Naive thymus-derived CD4-positive, alpha-beta T cell (primary cell): Measurements from ENCODE around the gene C2. TPM values are rescaled to one million over a fixed set of nuclear protein-coding genes. Genes with fewer than 3 reads are reported as not detected.

Source experiments
- ATAC-seq: fragments of 150-1000 bp; cut with Tn5 transposase; 2 replicates; pipeline ENCODE4 v1.10.0; 2021; ENCODE audit warnings: mild to moderate bottlenecking, moderate library complexity
- CTCF ChIA-PET: fragments of 350-600 bp; sonication (Branson Sonifier 250); formaldehyde crosslinking; loops from one replicate; lab custom pipeline; 2021; ENCODE audit warnings: antibody characterized with exemption; lab: Charles Lee
- POLR2A ChIA-PET: fragments of 350-600 bp; sonication (Branson Sonifier 250); formaldehyde crosslinking; loops from one replicate; lab custom pipeline; 2021; ENCODE audit warnings: antibody characterized with exemption, inconsistent platforms; lab: Charles Lee
- DNase-seq, 9 donors: peaks; one replicate each; pipeline versions ENCODE4 v3.0.0 to v3.0.0-alpha.2; 2020 to 2022; ENCODE audit warnings: mixed read lengths in 1 of 9
- H3K27ac ChIP-seq: one replicate; pipeline ENCODE4 v1.7.0; 2013; ENCODE audit warnings: mild to moderate bottlenecking, low read depth, low read length, moderate library complexity
- H3K27me3 ChIP-seq, 2 donors: one replicate each; pipeline ENCODE4 v1.7.0; 2013; ENCODE audit warnings: low read length in 2 of 2, mild to moderate bottlenecking in 2 of 2, moderate library complexity in 2 of 2; ENCODE audit not compliant: control insufficient read depth in 2 of 2, insufficient read depth in 2 of 2
- H3K36me3 ChIP-seq, 3 experiments: 1 replicate in 2 of 3; 2 replicates in 1 of 3; pipeline ENCODE4 v1.7.0; 2013; ENCODE audit warnings: low read length in 3 of 3, mild to moderate bottlenecking in 3 of 3, moderate library complexity in 1 of 3; ENCODE audit not compliant: insufficient read depth in 3 of 3, control insufficient read depth in 2 of 3
- H3K4me1 ChIP-seq, 2 donors: one replicate each; pipeline ENCODE4 v1.7.0; 2013; ENCODE audit warnings: low read length in 2 of 2, mild to moderate bottlenecking in 2 of 2, moderate library complexity in 1 of 2; ENCODE audit not compliant: control insufficient read depth in 2 of 2, insufficient read depth in 2 of 2
- H3K4me3 ChIP-seq: 2 replicates; pipeline ENCODE4 v1.7.0; 2013; ENCODE audit warnings: mild to moderate bottlenecking, low read length
- H3K9me3 ChIP-seq, 3 experiments: 1 replicate in 2 of 3; 2 replicates in 1 of 3; pipeline ENCODE4 v1.7.0; 2013; ENCODE audit warnings: low read length in 3 of 3; ENCODE audit not compliant: control insufficient read depth in 2 of 3
- H3K27ac Mint-ChIP-seq, 9 donors: one replicate each; pipeline ENCODE4 v1.8.0; 2020 to 2022; ENCODE audit warnings: mixed read lengths in 9 of 9, mild to moderate bottlenecking in 8 of 9, moderate library complexity in 5 of 9, inconsistent platforms in 2 of 9
- H3K27me3 Mint-ChIP-seq, 5 donors: one replicate each; pipeline ENCODE4 v1.8.0; 2021 to 2022; ENCODE audit warnings: mixed read lengths in 5 of 5, mild to moderate bottlenecking in 1 of 5
- H3K36me3 Mint-ChIP-seq, 5 donors: one replicate each; pipeline ENCODE4 v1.8.0; 2020 to 2022; ENCODE audit warnings: mixed read lengths in 5 of 5, mild to moderate bottlenecking in 3 of 5, inconsistent platforms in 1 of 5
- H3K4me1 Mint-ChIP-seq, 7 donors: one replicate each; pipeline ENCODE4 v1.8.0; 2020 to 2022; ENCODE audit warnings: mixed read lengths in 7 of 7, mild to moderate bottlenecking in 3 of 7, inconsistent platforms in 1 of 7
- H3K4me3 Mint-ChIP-seq, 10 donors: one replicate each; pipeline ENCODE4 v1.8.0; 2020 to 2022; ENCODE audit warnings: mild to moderate bottlenecking in 10 of 10, mixed read lengths in 10 of 10, moderate library complexity in 6 of 10, inconsistent platforms in 2 of 10
- H3K9me3 Mint-ChIP-seq, 11 donors: one replicate each; pipeline ENCODE4 v1.8.0; 2020 to 2022; ENCODE audit warnings: mixed read lengths in 11 of 11, mild to moderate bottlenecking in 4 of 11, inconsistent platforms in 1 of 11, moderate library complexity in 1 of 11
- intact Hi-C, 2 donors: fragments of 100-400 bp; cut with micrococcal nuclease; formaldehyde crosslinking; loops; one replicate each; pipeline ENCODE4 v1.15.1; 2023
- polyA plus RNA-seq, 2 donors: library from polyadenylated mRNA; unstranded; fragments of 300-500 nt; fragmentation: Illumina TruSeq; gene quantifications; one replicate each; pipeline ENCODE4 v1.2.3, GENCODE V29; 2021
- total RNA-seq, 6 experiments: library from RNA in 5 of 6; stranded (reverse) in 5 of 6; gene quantifications; 1 replicate in 5 of 6; 2 replicates in 1 of 6; pipeline ENCODE4 v1.2.3 and lab custom pipeline; 2021 to 2026

Gene C2
- total and polyA plus RNA-seq, 7 experiments from 2014 or later: 0.10 to 8.2 (median 2.1) TPM; not detected in 1

DNA sequence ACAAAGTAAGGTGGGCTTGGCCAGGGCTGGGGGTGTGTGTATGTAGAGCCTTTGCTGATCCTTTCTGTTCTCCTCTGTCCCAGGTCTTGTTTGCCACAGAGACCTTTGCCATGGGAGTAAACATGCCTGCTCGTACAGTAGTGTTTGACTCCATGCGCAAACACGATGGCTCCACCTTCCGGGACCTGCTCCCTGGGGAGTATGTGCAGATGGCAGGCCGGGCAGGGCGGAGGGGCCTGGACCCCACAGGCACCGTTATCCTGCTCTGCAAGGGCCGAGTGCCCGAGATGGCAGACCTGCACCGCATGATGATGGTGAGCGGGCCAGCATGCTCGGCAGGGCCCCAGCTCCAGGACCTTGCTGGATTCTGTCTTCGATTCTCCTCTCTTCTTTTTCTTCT is 38.2 kb downstream of the C2 start:
- H3K9me3 ChIP-seq: no peaks in the 10 kb centered on the region
- DNase-seq: no peak
- POLR2A ChIA-PET: interaction anchor here (0.6 kb wide), 1 partner anchor 166 kb away, joined by 3 read pairs; no protein-coding TSS in a partner anchor
- CTCF ChIA-PET: no interaction called here
- H3K27ac Mint-ChIP-seq: no peak overlapping the region
- no peaks in the 10 kb centered on the region for H3K9me3 Mint-ChIP-seq
- H3K36me3 Mint-ChIP-seq: peaks cover 9 to 50% (median 23%) of the 10 kb centered on the region in 5 donors
- no peak overlapping the region for H3K4me3 Mint-ChIP-seq
- H3K4me1 ChIP-seq: peaks cover 3 to 5% of the 10 kb centered on the region in 2 donors
- H3K27ac ChIP-seq: no peak overlapping the region
- no peak for ATAC-seq
- H3K36me3 ChIP-seq: peaks cover 21 to 93% (median 30%) of the 10 kb centered on the region in 3 experiments
- H3K27me3 Mint-ChIP-seq: no peaks in the 10 kb centered on the region
- no peak overlapping the region for H3K4me3 ChIP-seq
- intact Hi-C loops: no loop called here
- H3K27me3 ChIP-seq: no peaks in the 10 kb centered on the region
- peaks cover 13 to 26% (median 18%) of the 10 kb centered on the region in 7 donors for H3K4me1 Mint-ChIP-seq

DNA sequence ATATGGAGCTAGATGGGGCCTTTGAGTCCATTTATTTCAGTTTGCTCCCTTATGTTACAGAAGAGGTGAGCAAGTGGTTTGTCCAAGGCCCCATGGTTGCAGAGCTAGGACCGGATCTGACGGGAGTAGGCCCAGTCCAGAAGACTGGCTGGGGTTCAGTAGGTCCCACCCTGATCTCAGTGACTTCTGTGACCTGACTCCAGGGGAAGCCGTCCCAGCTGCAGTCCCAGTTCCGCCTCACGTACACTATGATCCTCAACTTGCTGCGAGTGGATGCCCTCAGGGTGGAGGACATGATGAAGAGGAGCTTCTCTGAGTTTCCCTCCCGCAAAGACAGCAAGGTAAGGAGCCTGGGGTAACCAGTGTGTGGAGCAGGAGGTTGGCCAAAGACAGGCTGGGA is 39.0 kb downstream of the C2 start:
- Mint-ChIP-seq H3K4me3 (no peak overlapping the region), H3K27ac (no peak overlapping the region), H3K36me3 (peaks cover 8 to 47% (median 23%) of the 10 kb centered on the region in 5 donors), H3K9me3 (no peaks in the 10 kb centered on the region), H3K4me1 (peaks cover 13 to 25% (median 17%) of the 10 kb centered on the region in 7 donors), H3K27me3 (no peaks in the 10 kb centered on the region)
- intact Hi-C loops: no loop called here
- no peak overlapping the region for H3K27ac ChIP-seq
- peaks cover 21 to 85% (median 30%) of the 10 kb centered on the region in 3 experiments for H3K36me3 ChIP-seq
- no peak for ATAC-seq
- no peak for DNase-seq
- POLR2A ChIA-PET: no interaction called here
- no peaks in the 10 kb centered on the region for H3K9me3 ChIP-seq
- no peaks in the 10 kb centered on the region for H3K27me3 ChIP-seq
- H3K4me3 ChIP-seq: no peak overlapping the region
- CTCF ChIA-PET: interaction anchor here (0.6 to 0.7 kb wide), 2 partner anchors 282 to 1365 kb away, joined by 3 read pairs; no protein-coding TSS in a partner anchor
- peaks cover 11 to 13% of the 10 kb centered on the region in 2 donors for H3K4me1 ChIP-seq

DNA sequence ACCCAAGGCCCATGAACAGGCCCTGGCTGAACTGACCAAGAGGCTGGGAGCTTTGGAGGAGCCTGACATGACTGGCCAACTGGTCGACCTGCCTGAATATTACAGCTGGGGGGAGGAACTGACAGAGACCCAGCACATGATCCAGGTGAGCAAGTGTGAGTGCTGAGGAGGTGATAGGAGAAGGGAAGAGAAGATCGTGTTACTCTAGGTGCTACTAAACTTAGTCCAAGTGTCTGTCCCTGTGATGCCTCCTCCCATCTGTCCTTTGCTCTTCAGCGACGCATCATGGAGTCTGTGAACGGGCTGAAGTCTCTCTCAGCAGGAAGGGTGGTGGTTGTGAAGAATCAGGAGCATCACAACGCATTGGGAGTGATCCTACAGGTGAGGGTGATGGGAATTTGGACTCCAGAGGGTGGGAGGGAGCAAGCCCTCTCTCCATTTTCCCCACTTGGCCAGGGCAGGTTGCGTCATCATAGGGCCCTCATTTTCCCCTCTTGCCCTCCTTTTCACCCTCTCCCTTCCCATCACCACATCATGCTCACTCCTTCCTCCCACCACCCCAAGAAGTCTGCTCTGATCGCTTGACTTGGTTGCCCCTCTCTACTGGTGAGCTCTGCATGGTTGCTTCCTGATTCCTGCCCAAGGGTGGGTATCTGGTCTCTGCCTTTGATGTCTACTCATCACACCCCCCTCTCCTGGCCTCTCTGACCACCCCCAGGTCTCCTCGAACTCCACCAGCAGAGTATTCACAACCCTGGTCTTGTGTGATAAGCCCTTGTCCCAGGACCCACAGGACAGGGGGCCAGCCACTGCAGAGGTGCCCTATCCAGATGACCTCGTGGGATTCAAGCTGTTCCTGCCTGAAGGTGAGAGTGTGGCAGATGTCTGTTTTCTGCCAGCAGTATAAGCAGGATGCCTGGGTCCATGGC is 39.7 kb downstream of the C2 start:
- Histone ChIP-seq H3K9me3 (no peaks in the 10 kb centered on the region), H3K36me3 (peaks cover 15 to 77% (median 30%) of the 10 kb centered on the region in 3 experiments), H3K27ac (no peak overlapping the region), H3K4me1 (peaks cover 11 to 14% of the 10 kb centered on the region in 2 donors), H3K27me3 (no peaks in the 10 kb centered on the region), H3K4me3 (no peak overlapping the region)
- DNase-seq (no peak), ATAC-seq (no peak)
- intact Hi-C loops: no loop called here
- peaks cover 0 to 4% (median 0%) of the 10 kb centered on the region in 5 donors for H3K27me3 Mint-ChIP-seq
- ChIA-PET CTCF (no interaction called here), POLR2A (interaction anchor here (1.0 kb wide), 1 partner anchor 12 kb away, joined by 3 read pairs; no protein-coding TSS in a partner anchor)
- H3K4me1 Mint-ChIP-seq: peaks cover 7 to 26% (median 20%) of the 10 kb centered on the region in 7 donors
- H3K4me3 Mint-ChIP-seq: no peak overlapping the region
- peak overlapping the region in 6 of 9 donors; percentile 12 to 68 (median 40) for H3K27ac Mint-ChIP-seq
- H3K36me3 Mint-ChIP-seq: peaks cover under 1 to 40% (median 16%) of the 10 kb centered on the region in 5 donors
- H3K9me3 Mint-ChIP-seq: peaks cover 0 to 5% (median 0%) of the 10 kb centered on the region in 11 donors

DNA sequence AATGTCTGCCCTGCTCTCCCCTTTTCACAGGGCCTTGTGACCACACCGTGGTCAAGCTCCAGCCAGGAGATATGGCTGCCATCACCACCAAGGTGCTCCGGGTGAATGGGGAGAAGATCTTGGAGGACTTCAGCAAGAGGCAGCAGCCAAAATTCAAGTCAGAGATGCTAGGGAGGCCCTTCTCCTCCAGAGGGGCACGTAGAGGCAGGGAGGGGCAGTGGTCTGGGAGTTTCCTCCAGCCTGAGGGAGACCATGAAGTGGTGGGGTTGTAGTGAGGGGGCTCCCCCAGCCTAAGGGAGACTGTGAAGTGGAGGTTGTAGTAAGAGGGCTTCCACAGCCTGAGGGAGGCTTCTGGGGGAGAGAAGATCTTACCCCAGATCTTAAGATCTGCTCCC is 40.4 kb downstream of the C2 start:
- Mint-ChIP-seq H3K4me1 (peaks cover 11 to 33% (median 25%) of the 10 kb centered on the region in 7 donors), H3K4me3 (no peak overlapping the region), H3K9me3 (peaks cover 0 to 7% (median 0%) of the 10 kb centered on the region in 11 donors), H3K27me3 (peaks cover 0 to 5% (median 0%) of the 10 kb centered on the region in 5 donors), H3K36me3 (peaks cover 0 to 35% (median 15%) of the 10 kb centered on the region in 5 donors), H3K27ac (peak overlapping the region in 5 of 9 donors; percentile 38 to 68 (median 53))
- H3K4me1 ChIP-seq: peaks cover 14 to 19% of the 10 kb centered on the region in 2 donors
- no peaks in the 10 kb centered on the region for H3K27me3 ChIP-seq
- DNase-seq (no peak), ATAC-seq (no peak)
- no peak overlapping the region for H3K27ac ChIP-seq
- POLR2A ChIA-PET: interaction anchor here (1.0 kb wide), 1 partner anchor 11 kb away, joined by 3 read pairs; no protein-coding TSS in a partner anchor
- intact Hi-C loops: no loop called here
- CTCF ChIA-PET: no interaction called here
- H3K36me3 ChIP-seq: peaks cover 13 to 70% (median 30%) of the 10 kb centered on the region in 3 experiments
- no peaks in the 10 kb centered on the region for H3K9me3 ChIP-seq
- H3K4me3 ChIP-seq: no peak overlapping the region

DNA sequence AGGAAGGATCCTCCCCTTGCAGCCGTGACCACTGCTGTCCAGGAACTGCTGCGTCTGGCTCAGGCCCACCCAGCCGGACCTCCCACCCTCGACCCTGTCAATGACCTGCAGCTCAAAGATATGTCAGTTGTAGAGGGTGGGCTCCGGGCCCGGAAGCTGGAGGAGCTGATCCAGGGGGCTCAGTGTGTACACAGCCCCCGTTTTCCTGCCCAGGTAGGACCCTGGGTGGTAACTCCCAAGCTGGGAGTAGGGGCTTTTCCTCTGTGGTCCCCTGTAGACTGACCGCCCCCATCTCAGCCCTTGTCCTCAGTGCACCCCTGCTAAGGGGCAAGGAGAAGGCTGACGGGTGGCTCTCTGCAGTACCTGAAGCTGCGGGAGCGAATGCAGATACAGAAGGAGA is 40.8 kb downstream of the C2 start:
- Mint-ChIP-seq H3K9me3 (peaks cover 0 to 7% (median 0%) of the 10 kb centered on the region in 11 donors), H3K36me3 (peaks cover 0 to 34% (median 15%) of the 10 kb centered on the region in 5 donors), H3K27ac (peak overlapping the region in 2 of 9 donors; percentile 22 to 59), H3K27me3 (peaks cover 0 to 5% (median 0%) of the 10 kb centered on the region in 5 donors), H3K4me3 (no peak overlapping the region), H3K4me1 (peaks cover 15 to 37% (median 30%) of the 10 kb centered on the region in 7 donors)
- POLR2A ChIA-PET: interaction anchor here (1.0 kb wide), 1 partner anchor 11 kb away, joined by 3 read pairs; no protein-coding TSS in a partner anchor
- Histone ChIP-seq H3K4me1 (peaks cover 18 to 21% of the 10 kb centered on the region in 2 donors), H3K27me3 (no peaks in the 10 kb centered on the region), H3K9me3 (no peaks in the 10 kb centered on the region), H3K4me3 (no peak overlapping the region), H3K27ac (no peak overlapping the region), H3K36me3 (peaks cover 9 to 66% (median 30%) of the 10 kb centered on the region in 3 experiments)
- no peak for DNase-seq
- no peak for ATAC-seq
- CTCF ChIA-PET: no interaction called here
- intact Hi-C loops: no loop called here
